Measurements from ENCODE around the gene WNK4.

WNK4 gene

GRCh38 chr17:42827472-42827871 lies 47.1 kb downstream of the WNK4 start:
- H2BK5ac ChIP-seq (ENCODE audit: low read length) = no peak overlapping the region
- H3K4me3 ChIP-seq (ENCODE audit: low read length in 2 of 2) = no peak overlapping the region
- no peaks in the 10 kb centered on the region for H3K9me3 ChIP-seq (replicated peaks in 1 of 2; ENCODE audit: control insufficient read depth in 2 of 2, insufficient read depth in 1 of 2, low read depth in 1 of 2, low read length in 2 of 2)
- no peaks in the 10 kb centered on the region for H3K27me3 ChIP-seq (ENCODE audit: control insufficient read depth in 3 of 3, insufficient read depth in 3 of 3, low read depth in 1 of 3, low read length in 3 of 3)
- no peak overlapping the region for H2BK15ac ChIP-seq (ENCODE audit: low read length)
- H3K4me2 ChIP-seq (ENCODE audit: insufficient read depth, low read length, poor library complexity, severe bottlenecking) = no peak overlapping the region
- H2BK120ac ChIP-seq (ENCODE audit: low read depth, low read length) = no peak overlapping the region
- no peak overlapping the region for H3K9ac ChIP-seq (ENCODE audit: low read depth, low read length, poor library complexity)
- H4K91ac ChIP-seq (ENCODE audit: low read depth, low read length, poor library complexity) = no peak overlapping the region
- no peak overlapping the region for H3K23ac ChIP-seq (ENCODE audit: low read depth, low read length, poor library complexity)
- no peak overlapping the region for H2AFZ ChIP-seq (ENCODE audit: low read length)
- H4K8ac ChIP-seq (ENCODE audit: low read depth, low read length) = no peak overlapping the region
- peaks cover 3 to 8% of the 10 kb centered on the region in 2 donors for H3K4me1 ChIP-seq (ENCODE audit: control insufficient read depth in 2 of 2, insufficient read depth in 1 of 2, low read depth in 1 of 2, low read length in 2 of 2)
- WGBS, 2 donors (ENCODE audit: extremely low coverage in 2 of 2, insufficient read length in 2 of 2, insufficient replicate concordance in 1 of 2) = no CpG with 5 or more reads among the region's 1 CpG
- no peak overlapping the region for H3K14ac ChIP-seq (ENCODE audit: low read length)
- no peak overlapping the region for H2BK12ac ChIP-seq (ENCODE audit: low read length)
- no peak for DNase-seq (ENCODE audit: low spot score)
- no peak overlapping the region for H3K4ac ChIP-seq (ENCODE audit: low read length)
- no peak overlapping the region for H2AK5ac ChIP-seq (ENCODE audit: low read depth, low read length)
- H3K36me3 ChIP-seq (replicated peaks in 1 of 2; ENCODE audit: control insufficient read depth in 2 of 2, insufficient read depth in 2 of 2, low read length in 2 of 2) = no peaks in the 10 kb centered on the region
- H3K18ac ChIP-seq (ENCODE audit: low read length) = no peak overlapping the region
- no peak overlapping the region for H3K27ac ChIP-seq (replicated peaks; ENCODE audit: low read length)
- peaks cover 6% of the 10 kb centered on the region for H3K79me1 ChIP-seq (ENCODE audit: low read depth, low read length)

- H3K4me3 ChIP-seq (ENCODE audit: low read length in 2 of 2) = no peak overlapping the region
- no peak for DNase-seq (ENCODE audit: low spot score)
- peaks cover 6% of the 10 kb centered on the region for H3K79me1 ChIP-seq (ENCODE audit: low read depth, low read length)
Observed at GRCh38 chr17:42830971-42831370, 50.6 kb downstream of the WNK4 start.

GRCh38 chr17:42832213-42832933 lies 52.0 kb downstream of the WNK4 start:
- Histone ChIP-seq H2BK5ac (ENCODE audit: low read length) (peak overlapping the region; percentile 71), H3K4me2 (ENCODE audit: insufficient read depth, low read length, poor library complexity, severe bottlenecking) (peak overlapping the region; percentile 98), H3K36me3 (replicated peaks in 1 of 2; ENCODE audit: control insufficient read depth in 2 of 2, insufficient read depth in 2 of 2, low read length in 2 of 2) (peaks cover 12 to 26% of the 10 kb centered on the region in 2 donors), H4K8ac (ENCODE audit: low read depth, low read length) (no peak overlapping the region), H3K4me3 (ENCODE audit: low read length in 2 of 2) (peak overlapping the region; percentile 58 to 89), H3K9ac (ENCODE audit: low read depth, low read length, poor library complexity) (peak overlapping the region; percentile 85), H4K91ac (ENCODE audit: low read depth, low read length, poor library complexity) (no peak overlapping the region), H3K27me3 (ENCODE audit: control insufficient read depth in 3 of 3, insufficient read depth in 3 of 3, low read depth in 1 of 3, low read length in 3 of 3) (no peaks in the 10 kb centered on the region), H3K27ac (replicated peaks; ENCODE audit: low read length) (no peak overlapping the region), H3K18ac (ENCODE audit: low read length) (peak overlapping the region; percentile 88), H2BK120ac (ENCODE audit: low read depth, low read length) (peak overlapping the region; percentile 39), H2AFZ (ENCODE audit: low read length) (peak overlapping the region; percentile 82), H2BK15ac (ENCODE audit: low read length) (no peak overlapping the region), H2BK12ac (ENCODE audit: low read length) (no peak overlapping the region), H3K79me1 (ENCODE audit: low read depth, low read length) (peaks cover 6% of the 10 kb centered on the region), H3K9me3 (replicated peaks in 1 of 2; ENCODE audit: control insufficient read depth in 2 of 2, insufficient read depth in 1 of 2, low read depth in 1 of 2, low read length in 2 of 2) (no peaks in the 10 kb centered on the region), H3K14ac (ENCODE audit: low read length) (no peak overlapping the region), H3K4me1 (ENCODE audit: control insufficient read depth in 2 of 2, insufficient read depth in 1 of 2, low read depth in 1 of 2, low read length in 2 of 2) (peaks cover 4% of the 10 kb centered on the region in 2 donors), H3K23ac (ENCODE audit: low read depth, low read length, poor library complexity) (peak overlapping the region; percentile 99), H3K4ac (ENCODE audit: low read length) (no peak overlapping the region), H2AK5ac (ENCODE audit: low read depth, low read length) (no peak overlapping the region)
- DNase-seq (ENCODE audit: low spot score) = no peak
- WGBS, 2 donors (ENCODE audit: extremely low coverage in 2 of 2, insufficient read length in 2 of 2, insufficient replicate concordance in 1 of 2) = no CpG with 5 or more reads among the region's 9 CpGs

More at GRCh38 chr17:42830971-42831370, 50.6 kb downstream of the WNK4 start:
- no peak overlapping the region for H3K9ac ChIP-seq (ENCODE audit: low read depth, low read length, poor library complexity)
- no peak overlapping the region for H3K4me2 ChIP-seq (ENCODE audit: insufficient read depth, low read length, poor library complexity, severe bottlenecking)
- no peak overlapping the region for H3K18ac ChIP-seq (ENCODE audit: low read length)
- H3K14ac ChIP-seq (ENCODE audit: low read length) = no peak overlapping the region
- H2BK12ac ChIP-seq (ENCODE audit: low read length) = no peak overlapping the region
- no peak overlapping the region for H3K4ac ChIP-seq (ENCODE audit: low read length)
- H4K91ac ChIP-seq (ENCODE audit: low read depth, low read length, poor library complexity) = no peak overlapping the region
- no peak overlapping the region for H3K27ac ChIP-seq (replicated peaks; ENCODE audit: low read length)
- H3K36me3 ChIP-seq (replicated peaks in 1 of 2; ENCODE audit: control insufficient read depth in 2 of 2, insufficient read depth in 2 of 2, low read length in 2 of 2) = peaks cover 9 to 17% of the 10 kb centered on the region in 2 donors
- H2AK5ac ChIP-seq (ENCODE audit: low read depth, low read length) = no peak overlapping the region
- H3K9me3 ChIP-seq (replicated peaks in 1 of 2; ENCODE audit: control insufficient read depth in 2 of 2, insufficient read depth in 1 of 2, low read depth in 1 of 2, low read length in 2 of 2) = no peaks in the 10 kb centered on the region
- no peak overlapping the region for H4K8ac ChIP-seq (ENCODE audit: low read depth, low read length)
- no peak overlapping the region for H2BK120ac ChIP-seq (ENCODE audit: low read depth, low read length)
- H3K27me3 ChIP-seq (ENCODE audit: control insufficient read depth in 3 of 3, insufficient read depth in 3 of 3, low read depth in 1 of 3, low read length in 3 of 3) = no peaks in the 10 kb centered on the region
- H2BK5ac ChIP-seq (ENCODE audit: low read length) = no peak overlapping the region
- no peak overlapping the region for H2AFZ ChIP-seq (ENCODE audit: low read length)
- H3K4me1 ChIP-seq (ENCODE audit: control insufficient read depth in 2 of 2, insufficient read depth in 1 of 2, low read depth in 1 of 2, low read length in 2 of 2) = peaks cover 4% of the 10 kb centered on the region in 2 donors
- no peak overlapping the region for H3K23ac ChIP-seq (ENCODE audit: low read depth, low read length, poor library complexity)
- H2BK15ac ChIP-seq (ENCODE audit: low read length) = no peak overlapping the region

- no peak within 1 kb of the TSS for H2BK15ac ChIP-seq (ENCODE audit: low read length)
- H3K79me1 ChIP-seq (ENCODE audit: low read depth, low read length) = peaks cover 6% of the 10 kb centered on the region
- peak within 1 kb of the TSS; percentile 58 to 89 for H3K4me3 ChIP-seq (ENCODE audit: low read length in 2 of 2)
- peak within 1 kb of the TSS; percentile 99 for H3K23ac ChIP-seq (ENCODE audit: low read depth, low read length, poor library complexity)
- peak within 1 kb of the TSS; percentile 39 for H2BK120ac ChIP-seq (ENCODE audit: low read depth, low read length)
- H3K36me3 ChIP-seq (replicated peaks in 1 of 2; ENCODE audit: control insufficient read depth in 2 of 2, insufficient read depth in 2 of 2, low read length in 2 of 2) = peaks cover 20 to 34% of the 10 kb centered on the region in 2 donors
- H4K91ac ChIP-seq (ENCODE audit: low read depth, low read length, poor library complexity) = no peak within 1 kb of the TSS
- peak within 1 kb of the TSS; percentile 63 for H3K14ac ChIP-seq (ENCODE audit: low read length)
- no peaks in the 10 kb centered on the region for H3K27me3 ChIP-seq (ENCODE audit: control insufficient read depth in 3 of 3, insufficient read depth in 3 of 3, low read depth in 1 of 3, low read length in 3 of 3)
- H2AK5ac ChIP-seq (ENCODE audit: low read depth, low read length) = peak within 1 kb of the TSS; percentile 25
- peak within 1 kb of the TSS; percentile 98 for H3K4me2 ChIP-seq (ENCODE audit: insufficient read depth, low read length, poor library complexity, severe bottlenecking)
- peak within 1 kb of the TSS; percentile 28 for H3K27ac ChIP-seq (replicated peaks; ENCODE audit: low read length)
- H3K4ac ChIP-seq (ENCODE audit: low read length) = no peak within 1 kb of the TSS
- WGBS, 2 donors (ENCODE audit: extremely low coverage in 2 of 2, insufficient read length in 2 of 2, insufficient replicate concordance in 1 of 2) = no CpG with 5 or more reads among the region's 71 CpGs
- no peak within 1 kb of the TSS for H4K8ac ChIP-seq (ENCODE audit: low read depth, low read length)
- peaks cover 4% of the 10 kb centered on the region in 2 donors for H3K4me1 ChIP-seq (ENCODE audit: control insufficient read depth in 2 of 2, insufficient read depth in 1 of 2, low read depth in 1 of 2, low read length in 2 of 2)
- no peaks in the 10 kb centered on the region for H3K9me3 ChIP-seq (replicated peaks in 1 of 2; ENCODE audit: control insufficient read depth in 2 of 2, insufficient read depth in 1 of 2, low read depth in 1 of 2, low read length in 2 of 2)
- H2BK5ac ChIP-seq (ENCODE audit: low read length) = peak within 1 kb of the TSS; percentile 71
- peak within 1 kb of the TSS; percentile 82 for H2AFZ ChIP-seq (ENCODE audit: low read length)
- peak within 1 kb of the TSS; percentile 88 for H3K18ac ChIP-seq (ENCODE audit: low read length)
- DNase-seq (ENCODE audit: low spot score) = peak; percentile 85
- peak within 1 kb of the TSS; percentile 46 for H2BK12ac ChIP-seq (ENCODE audit: low read length)
- peak within 1 kb of the TSS; percentile 90 for H3K9ac ChIP-seq (ENCODE audit: low read depth, low read length, poor library complexity)
Observed at GRCh38 chr17:42832934-42833766, 52.7 kb downstream of the WNK4 start, which contains the start of gene PSME3. Gene PSME3, plus strand, starts transcription at chr17:42833397. Its CDS starts 235 bp downstream, at chr17:42833632.

Data from neuronal stem cell (in vitro differentiated cells).